GM23248 (cell line): Measurements from ENCODE around the gene FAM241B. TPM values are rescaled to one million over a fixed set of nuclear protein-coding genes. Genes with fewer than 3 reads are reported as not detected.

ENCODE experiments used
- DNase-seq: peaks from one replicate; pipeline ENCODE4 v3.0.0-alpha.2; 2015
- H2AFZ ChIP-seq: fragments of 200-600 bp; sonication (generic); 2 replicates; pipeline ENCODE4 v1.6.1; 2016; ENCODE audit warnings: antibody characterized with exemption
- H3F3A ChIP-seq: fragments of 200-600 bp; sonication (generic); 2 replicates; pipeline ENCODE4 v1.6.1; 2016; ENCODE audit warnings: mild to moderate bottlenecking, antibody characterized with exemption, mixed run types; ENCODE audit not compliant: insufficient read depth
- H3K27ac ChIP-seq: fragments of 200-600 bp; sonication (generic); 2 replicates; pipeline ENCODE4 v1.5.1; 2016; ENCODE audit warnings: mild to moderate bottlenecking
- H3K27me3 ChIP-seq: fragments of 200-600 bp; sonication (generic); replicated peaks from 2 replicates; pipeline ENCODE4 v1.6.1; 2016; ENCODE audit warnings: mild to moderate bottlenecking; ENCODE audit not compliant: insufficient read depth
- H3K36me3 ChIP-seq: fragments of 200-600 bp; sonication (generic); 2 replicates; pipeline ENCODE4 v1.6.1; 2016; ENCODE audit warnings: low read depth, mild to moderate bottlenecking
- H3K4me1 ChIP-seq: fragments of 200-600 bp; sonication (generic); 2 replicates; pipeline ENCODE4 v1.6.1; 2016; ENCODE audit warnings: mild to moderate bottlenecking; ENCODE audit not compliant: insufficient read depth
- H3K4me2 ChIP-seq: fragments of 200-600 bp; sonication (generic); one replicate; pipeline ENCODE4 v1.6.1; 2016; ENCODE audit warnings: mild to moderate bottlenecking; ENCODE audit not compliant: unreplicated experiment
- H3K4me3 ChIP-seq: fragments of 200-600 bp; sonication (generic); 2 replicates; pipeline ENCODE4 v1.5.1; 2016; ENCODE audit warnings: mild to moderate bottlenecking
- H3K79me2 ChIP-seq: fragments of 200-600 bp; sonication (generic); 2 replicates; pipeline ENCODE4 v1.6.1; 2016; ENCODE audit warnings: mild to moderate bottlenecking; ENCODE audit not compliant: insufficient read depth
- H3K9ac ChIP-seq: fragments of 200-600 bp; sonication (generic); 2 replicates; pipeline ENCODE4 v1.6.1; 2016; ENCODE audit warnings: mild to moderate bottlenecking
- H3K9me2 ChIP-seq: fragments of 200-600 bp; sonication (generic); 2 replicates; pipeline ENCODE4 v1.6.1; 2016; ENCODE audit warnings: mixed run types, mild to moderate bottlenecking, moderate library complexity; ENCODE audit not compliant: insufficient read depth
- H3K9me3 ChIP-seq: fragments of 200-600 bp; sonication (generic); one replicate; pipeline ENCODE4 v1.6.1; 2017; ENCODE audit warnings: low read depth
- H4K20me1 ChIP-seq: fragments of 200-600 bp; sonication (generic); 2 replicates; pipeline ENCODE4 v1.6.0; 2016; ENCODE audit not compliant: insufficient read depth
- EZH2 ChIP-seq: fragments of 200-600 bp; sonication (generic); IDR thresholded peaks from 2 replicates; pipeline ENCODE4 v1.6.1; 2018; ENCODE audit warnings: antibody characterized with exemption, mild to moderate bottlenecking; ENCODE audit not compliant: insufficient read depth, poor library complexity, severe bottlenecking
- EZH2phosphoT487 ChIP-seq: fragments of 200-600 bp; sonication (generic); IDR thresholded peaks from 2 replicates; pipeline ENCODE4 v1.6.1; 2018; ENCODE audit warnings: antibody characterized with exemption, moderate library complexity, mild to moderate bottlenecking, low read depth; ENCODE audit not compliant: insufficient read depth
- WGBS, 2 experiments: methylation state at CpG; one replicate each; pipeline ENCODE4 v1.1.6; 2015 to 2017; ENCODE audit warnings: low lambda C conversion rate in 2 of 2, low coverage in 1 of 2; ENCODE audit errors: missing lambda C conversion rate in 2 of 2; 5-methylcytosine and 5-hydroxymethylcytosine counted together
- in situ Hi-C: fragments of 300-500 bp; cut with MboI; formaldehyde crosslinking; loops from 2 replicates; pipeline ENCODE4 v1.15.0; 2020
- polyA plus RNA-seq: library from polyadenylated mRNA; unstranded; fragments of >200 nt; fragmentation: Nextera tagmentation; extraction: Ambion mirVana; gene quantifications from 2 replicates; pipeline ENCODE4 v1.2.1, GENCODE V29; 2016
- total RNA-seq: library from RNA; depleted of rRNA; stranded (reverse); fragments of >200 nt; shearing (Covaris generic); gene quantifications from 2 replicates; pipeline ENCODE4 v1.2.3, GENCODE V29; 2014

Gene FAM241B
- total and polyA plus RNA-seq, 2 experiments from 2014 or later = 0.18 TPM; not detected in 1

DNA sequence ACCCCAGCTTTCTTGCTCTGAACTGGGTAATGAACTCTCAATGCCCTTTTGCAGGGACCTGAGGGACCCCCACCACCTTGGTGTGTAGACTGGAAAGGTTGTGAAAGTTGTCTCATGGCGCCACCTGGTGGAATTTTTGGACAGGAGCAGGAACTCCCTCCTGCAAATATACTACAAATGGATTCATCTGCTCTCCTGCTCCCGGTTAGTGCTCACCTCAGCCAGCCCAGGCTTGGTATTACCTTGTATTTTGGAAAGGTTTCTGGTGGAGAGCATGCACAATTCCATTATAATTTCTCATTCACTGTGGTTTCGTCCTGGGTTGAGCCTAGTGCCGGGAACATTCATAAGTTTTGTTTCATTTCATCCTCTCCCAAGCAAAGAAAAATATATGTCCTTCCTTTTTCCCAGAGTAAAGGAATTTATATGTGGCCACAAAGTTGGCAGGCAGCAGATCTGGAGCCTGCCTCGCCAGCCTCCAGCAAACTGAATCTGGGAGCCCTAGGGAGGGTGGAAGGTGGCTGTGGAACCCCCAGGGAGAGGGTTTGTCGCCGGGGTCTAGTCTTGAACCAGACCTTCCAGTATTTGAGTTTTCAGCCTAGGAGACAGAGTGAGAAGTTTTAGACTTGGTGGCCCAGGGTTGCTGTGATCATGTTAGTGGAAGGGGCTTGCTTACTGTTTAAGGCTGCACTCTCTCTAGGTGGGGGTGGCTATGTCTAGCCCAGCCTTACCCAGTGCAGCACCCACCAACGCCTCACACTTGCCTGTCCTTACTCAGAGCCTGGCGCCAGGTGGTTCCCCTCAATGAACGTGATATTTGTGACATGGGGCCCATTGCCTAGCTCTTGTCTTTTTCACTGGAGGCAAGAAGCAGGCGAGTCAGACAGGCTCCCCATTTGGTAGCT, 9.5 kb downstream of the FAM241B start:
- H3K27ac ChIP-seq = no peak overlapping the region
- H3F3A ChIP-seq = no peaks in the 10 kb centered on the region
- DNase-seq = peak; percentile 57
- H3K36me3 ChIP-seq = no peaks in the 10 kb centered on the region
- H3K27me3 ChIP-seq = peaks cover 38% of the 10 kb centered on the region
- in situ Hi-C loops = loop anchor here (5.0 to 10.0 kb wide), 2 partner anchors 122 to 215 kb away; no protein-coding TSS in a partner anchor
- H3K9me3 ChIP-seq = no peaks in the 10 kb centered on the region
- no peak overlapping the region for H3K4me3 ChIP-seq
- H3K9me2 ChIP-seq = no peaks in the 10 kb centered on the region
- H3K4me1 ChIP-seq = no peaks in the 10 kb centered on the region
- no peak overlapping the region for H3K9ac ChIP-seq
- H2AFZ ChIP-seq = no peak overlapping the region
- H3K4me2 ChIP-seq = no peak overlapping the region
- 36 to 40% methylated on average over 11 of the region's 11 CpGs for WGBS, 2 experiments
- H3K79me2 ChIP-seq = no peaks in the 10 kb centered on the region
- H4K20me1 ChIP-seq = no peaks in the 10 kb centered on the region
- TF ChIP-seq EZH2 (no peak), EZH2phosphoT487 (no peak)

DNA sequence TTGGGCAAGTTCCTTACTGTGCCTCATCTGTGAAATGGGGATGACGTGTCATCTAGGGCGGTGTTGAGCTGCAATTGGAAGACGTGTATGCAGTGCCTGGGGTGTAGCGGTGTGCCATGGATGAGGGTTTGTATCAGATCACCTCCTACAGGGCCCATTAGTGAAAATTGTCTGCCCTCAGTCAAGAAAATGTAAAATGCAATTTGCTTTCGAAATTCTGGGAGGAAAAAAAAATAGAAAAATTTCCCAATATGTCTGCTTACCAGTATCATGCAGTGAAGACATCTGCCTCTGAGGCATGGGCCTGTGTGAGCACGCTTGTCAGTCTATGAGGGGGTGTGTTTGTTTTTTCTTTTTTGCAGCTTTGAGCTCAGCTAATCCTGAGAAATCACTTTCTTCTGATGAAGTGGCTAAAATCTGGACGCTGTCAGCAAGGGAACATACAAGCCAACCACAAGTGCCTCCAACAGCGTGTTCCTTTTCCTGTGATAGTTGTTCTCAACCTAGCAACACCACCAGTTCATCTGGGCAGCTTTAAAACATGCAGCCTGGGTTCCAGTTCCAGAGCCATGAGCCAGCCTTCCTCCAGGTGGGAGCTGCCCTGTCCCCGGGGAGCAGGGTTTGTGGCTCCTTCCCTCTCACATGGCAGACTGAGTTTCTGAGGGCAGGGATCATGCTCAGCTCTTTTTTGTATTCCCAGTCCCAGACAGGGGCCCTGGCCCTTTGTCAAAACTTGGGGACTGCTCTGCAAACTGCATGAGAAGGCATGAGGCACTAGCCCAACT, 10.3 kb downstream of the FAM241B start:
- H3K79me2 ChIP-seq = no peaks in the 10 kb centered on the region
- no peak overlapping the region for H2AFZ ChIP-seq
- no peaks in the 10 kb centered on the region for H3K36me3 ChIP-seq
- no peaks in the 10 kb centered on the region for H3K9me3 ChIP-seq
- no peak overlapping the region for H3K9ac ChIP-seq
- no peaks in the 10 kb centered on the region for H3F3A ChIP-seq
- no peak overlapping the region for H3K27ac ChIP-seq
- H3K27me3 ChIP-seq = peaks cover 38% of the 10 kb centered on the region
- H3K4me2 ChIP-seq = no peak overlapping the region
- TF ChIP-seq EZH2 (no peak), EZH2phosphoT487 (no peak)
- peak; percentile 18 for DNase-seq
- no peaks in the 10 kb centered on the region for H3K9me2 ChIP-seq
- no peaks in the 10 kb centered on the region for H3K4me1 ChIP-seq
- no peaks in the 10 kb centered on the region for H4K20me1 ChIP-seq
- 36 to 43% methylated on average over 9 of the region's 9 CpGs for WGBS, 2 experiments
- in situ Hi-C loops = no loop called here
- no peak overlapping the region for H3K4me3 ChIP-seq

DNA sequence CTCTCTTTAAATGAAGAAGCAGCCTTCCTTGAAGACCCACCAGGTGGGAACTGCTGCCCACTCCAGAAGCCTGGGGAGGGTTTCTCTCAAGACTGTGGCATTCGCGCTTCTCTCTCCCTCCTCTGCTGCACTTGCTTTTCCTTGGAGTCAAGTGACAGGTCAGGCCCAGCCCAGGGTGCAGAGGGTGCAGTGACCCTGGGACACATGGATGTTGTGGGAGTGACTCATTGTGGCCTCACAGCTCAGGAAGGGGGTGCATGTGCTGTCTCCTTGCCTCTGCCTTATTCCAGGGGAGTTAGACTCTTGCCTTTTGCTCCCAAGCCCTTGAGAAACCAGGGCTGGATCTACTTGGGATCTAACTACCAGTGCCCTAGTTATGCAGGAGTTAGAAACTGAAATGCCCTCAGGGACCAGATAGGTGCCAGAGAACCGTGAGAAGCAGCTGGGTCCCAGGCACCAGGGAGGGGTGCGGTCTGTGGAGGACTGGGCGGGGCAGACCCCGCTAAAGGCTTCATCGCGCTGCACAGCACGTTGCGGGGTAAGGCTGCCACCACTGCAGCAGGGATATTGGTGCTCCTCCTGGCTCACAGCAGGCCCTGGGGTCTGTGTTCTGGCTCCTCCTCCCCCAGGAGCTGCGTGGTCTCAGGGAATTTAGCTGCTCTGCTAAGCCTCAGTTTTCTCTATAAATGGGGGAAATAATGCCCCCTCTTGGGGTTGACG, 11.4 kb downstream of the FAM241B start:
- no peak overlapping the region for H3K9ac ChIP-seq
- H3K27ac ChIP-seq = no peak overlapping the region
- no peak overlapping the region for H3K4me2 ChIP-seq
- H3F3A ChIP-seq = no peaks in the 10 kb centered on the region
- in situ Hi-C loops = no loop called here
- no peak overlapping the region for H3K4me3 ChIP-seq
- H3K79me2 ChIP-seq = no peaks in the 10 kb centered on the region
- no peaks in the 10 kb centered on the region for H3K36me3 ChIP-seq
- no peak overlapping the region for H2AFZ ChIP-seq
- H3K4me1 ChIP-seq = no peaks in the 10 kb centered on the region
- WGBS, 2 experiments = 36 to 40% methylated on average over 11 to 12 of the region's 12 CpGs
- no peaks in the 10 kb centered on the region for H3K9me3 ChIP-seq
- no peaks in the 10 kb centered on the region for H3K9me2 ChIP-seq
- H3K27me3 ChIP-seq = peaks cover 38% of the 10 kb centered on the region
- peak; percentile 12 for DNase-seq
- no peaks in the 10 kb centered on the region for H4K20me1 ChIP-seq
- TF ChIP-seq EZH2phosphoT487 (no peak), EZH2 (no peak)

DNA sequence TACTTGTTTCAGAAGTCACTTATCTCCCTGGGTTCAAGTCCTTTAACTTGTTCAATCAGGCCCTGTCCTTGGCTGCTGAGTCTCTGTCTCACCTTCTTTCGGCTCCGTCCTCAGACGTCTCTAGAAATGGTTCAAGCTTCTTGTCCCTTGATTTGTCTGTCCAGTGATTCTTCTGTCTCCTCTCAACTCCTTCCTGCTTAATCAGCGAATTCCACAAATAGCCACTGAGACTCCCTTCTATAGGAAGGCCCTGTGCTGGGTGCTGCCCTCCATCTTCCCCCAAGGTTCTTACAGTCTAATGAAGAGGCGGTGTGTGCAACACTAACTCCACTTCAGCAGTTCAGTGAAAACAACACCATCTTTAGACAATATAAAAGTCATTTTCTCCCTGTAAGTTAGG, 12.7 kb downstream of the FAM241B start:
- no peak overlapping the region for H3K4me2 ChIP-seq
- TF ChIP-seq EZH2 (no peak), EZH2phosphoT487 (no peak)
- no peak overlapping the region for H3K9ac ChIP-seq
- DNase-seq = no peak
- no peaks in the 10 kb centered on the region for H4K20me1 ChIP-seq
- H3F3A ChIP-seq = no peaks in the 10 kb centered on the region
- no peaks in the 10 kb centered on the region for H3K9me3 ChIP-seq
- H3K27ac ChIP-seq = no peak overlapping the region
- H2AFZ ChIP-seq = no peak overlapping the region
- H3K4me3 ChIP-seq = no peak overlapping the region
- H3K27me3 ChIP-seq = peaks cover 35% of the 10 kb centered on the region
- in situ Hi-C loops = no loop called here
- H3K79me2 ChIP-seq = no peaks in the 10 kb centered on the region
- 64 to 66% methylated on average over 5 of the region's 5 CpGs for WGBS, 2 experiments
- H3K36me3 ChIP-seq = no peaks in the 10 kb centered on the region
- no peaks in the 10 kb centered on the region for H3K9me2 ChIP-seq
- H3K4me1 ChIP-seq = no peaks in the 10 kb centered on the region
